HepG2 (cell line): Measurements from ENCODE around the gene CCDC83. TPM values are rescaled to one million over a fixed set of nuclear protein-coding genes. Genes with fewer than 3 reads are reported as not detected.
A peak's percentile ranks its signal among the peaks of the same experiment; 100 is the strongest.

ENCODE experiments used
- ATAC-seq: fragments of 200-7000 bp; cut with Tn5 transposase; 3 replicates; pipeline ENCODE4 v1.9.1; 2020; ENCODE audit warnings: mild to moderate bottlenecking, moderate library complexity
- BruUV-seq: library from RNA; stranded (reverse); fragments of 400-500 nt; replicated peaks from 2 replicates; lab custom pipeline; 2021; lab: Mats Ljungman, UMichigan
- CTCF ChIA-PET: fragments of 300-600 bp; formaldehyde crosslinking; extraction: SDS; loops from one replicate; lab custom pipeline; 2021; ENCODE audit warnings: low total read pairs, inconsistent platforms, low intra/inter-chr PET ratio; lab: Yijun Ruan, JAX
- POLR2A ChIA-PET: fragments of 350-600 bp; sonication (Branson Sonifier 250); formaldehyde crosslinking; loops from one replicate; lab custom pipeline; 2020; ENCODE audit warnings: antibody characterized with exemption, inconsistent platforms; lab: Yijun Ruan, JAX
- DNase-seq: peaks from one replicate; pipeline ENCODE4 v3.0.0-alpha.2; 2015; ENCODE audit warnings: low spot score
- FAIRE-seq: peaks from 3 replicates; lab custom pipeline; 2011; peaks lifted over from hg19 to GRCh38; lab: Jason Lieb, UNC
- H2AFZ ChIP-seq: one replicate; pipeline ENCODE4 v1.6.1; 2011; ENCODE audit warnings: low read length, inconsistent platforms
- H3K27ac ChIP-seq: fragments of 300-600 bp; 3 replicates; pipeline ENCODE4 v1.8.0; 2011; ENCODE audit warnings: mixed run types, mild to moderate bottlenecking, mixed read lengths, low read length, inconsistent platforms; ENCODE audit not compliant: insufficient read depth; ENCODE audit errors: extremely low read length
- H3K27me3 ChIP-seq, 2 experiments: fragments of 200-600 bp in 1 of 2; 2 replicates in 1 of 2; 3 replicates in 1 of 2; pipeline versions ENCODE4 v1.6.0 to v1.8.0; 2011; ENCODE audit warnings: low read length in 2 of 2, mild to moderate bottlenecking in 2 of 2, moderate library complexity in 2 of 2, inconsistent platforms in 1 of 2; ENCODE audit not compliant: insufficient read depth in 2 of 2, control insufficient read depth in 1 of 2
- H3K36me3 ChIP-seq, 2 experiments: fragments of 200-600 bp in 1 of 2; replicated peaks in 1 of 2; 2 replicates in 1 of 2; 3 replicates in 1 of 2; pipeline versions ENCODE4 v1.5.1 to v1.8.0; 2011; ENCODE audit warnings: low read length in 2 of 2, inconsistent platforms in 1 of 2; ENCODE audit not compliant: insufficient read depth in 2 of 2, control insufficient read depth in 1 of 2
- H3K4me1 ChIP-seq: 2 replicates; pipeline ENCODE4 v1.5.1; 2012; ENCODE audit warnings: low read length, inconsistent platforms; ENCODE audit not compliant: insufficient read depth
- H3K4me2 ChIP-seq: 2 replicates; pipeline ENCODE4 v1.6.0; 2011; ENCODE audit warnings: low read depth, low read length, inconsistent platforms
- H3K4me3 ChIP-seq, 3 experiments: fragments of 200-600 bp in 1 of 3; sonication (generic), shearing (Covaris generic) in 1 of 3; replicated peaks in 1 of 3; 2 replicates each; pipeline ENCODE4 v1.5.1; 2011 to 2016; ENCODE audit warnings: low read length in 3 of 3, inconsistent platforms in 2 of 3, low read depth in 2 of 3, mild to moderate bottlenecking in 2 of 3, control low read depth in 1 of 3, mixed read lengths in 1 of 3; ENCODE audit not compliant: insufficient read depth in 1 of 3
- H3K79me2 ChIP-seq: one replicate; pipeline ENCODE4 v1.6.1; 2011; ENCODE audit warnings: low read length, inconsistent platforms; ENCODE audit not compliant: insufficient read depth
- H3K9ac ChIP-seq: 2 replicates; pipeline ENCODE4 v1.6.0; 2011; ENCODE audit warnings: mild to moderate bottlenecking, low read depth, low read length, inconsistent platforms; ENCODE audit not compliant: insufficient read depth
- H3K9me3 ChIP-seq: 2 replicates; pipeline ENCODE4 v1.5.1; 2012; ENCODE audit warnings: mild to moderate bottlenecking, low read length
- H4K20me1 ChIP-seq: 2 replicates; pipeline ENCODE4 v1.6.0; 2011; ENCODE audit warnings: inconsistent platforms, mild to moderate bottlenecking, low read length, moderate library complexity; ENCODE audit not compliant: insufficient read depth
- AKAP8 ChIP-seq: sonication (generic); formaldehyde crosslinking; IDR thresholded peaks from 2 replicates; pipeline ENCODE4 v1.5.1; 2020; ENCODE audit warnings: mild to moderate bottlenecking, missing genetic modification reagents
- ATAD3A ChIP-seq: sonication (generic); formaldehyde crosslinking; IDR thresholded peaks from 2 replicates; pipeline ENCODE4 v1.4.0; 2020; ENCODE audit warnings: missing genetic modification reagents
- GATAD1 ChIP-seq: IDR thresholded peaks from 2 replicates; pipeline ENCODE4 v1.6.1; 2016; ENCODE audit warnings: missing genetic modification reagents, missing compliant biosample characterization
- GTF2F1 ChIP-seq: fragments of 150-350 bp; IDR thresholded peaks from 2 replicates; pipeline ENCODE4 v1.6.1; 2014; ENCODE audit warnings: low read length
- NFRKB ChIP-seq: fragments of 450-650 bp; IDR thresholded peaks from 2 replicates; pipeline ENCODE4 v1.6.1; 2017
- POLR2AphosphoS2 ChIP-seq: IDR thresholded peaks from 2 replicates; pipeline ENCODE4 v1.6.1; 2011; ENCODE audit warnings: low read depth, low read length, improper control_type of control experiment
- PRDM10 ChIP-seq: sonication (generic); formaldehyde crosslinking; IDR thresholded peaks from 2 replicates; pipeline ENCODE4 v1.4.0; 2020; ENCODE audit warnings: low read depth, missing genetic modification reagents
- ZBTB25 ChIP-seq: IDR thresholded peaks from 2 replicates; pipeline ENCODE4 v1.6.1; 2018; ENCODE audit warnings: missing genetic modification reagents
- ZFP41 ChIP-seq: sonication (generic); formaldehyde crosslinking; IDR thresholded peaks from 2 replicates; pipeline ENCODE4 v1.4.0; 2020; ENCODE audit warnings: mild to moderate bottlenecking, missing genetic modification reagents, borderline replicate concordance
- ZGPAT ChIP-seq: IDR thresholded peaks from 2 replicates; pipeline ENCODE4 v1.6.1; 2016; ENCODE audit warnings: mild to moderate bottlenecking
- ZNF616 ChIP-seq: sonication (generic); formaldehyde crosslinking; IDR thresholded peaks from 2 replicates; pipeline ENCODE4 v1.5.0; 2020; ENCODE audit warnings: low read depth, mild to moderate bottlenecking, missing genetic modification reagents
- ZNF674 ChIP-seq: sonication (generic); formaldehyde crosslinking; IDR thresholded peaks from 2 replicates; pipeline ENCODE4 v1.5.0; 2020; ENCODE audit warnings: low read depth, mild to moderate bottlenecking, missing genetic modification reagents
- ZSCAN30 ChIP-seq: sonication (generic); formaldehyde crosslinking; IDR thresholded peaks from 2 replicates; pipeline ENCODE4 v1.5.0; 2020; ENCODE audit warnings: mild to moderate bottlenecking, missing genetic modification reagents
- WGBS: methylation state at CpG from one replicate; pipeline ENCODE4 v1.1.6; 2017; ENCODE audit warnings: low lambda C conversion rate; 5-methylcytosine and 5-hydroxymethylcytosine counted together
- in situ Hi-C: cut with HindIII; loops from 2 replicates; pipeline ENCODE4 v1.10.0; 2017; ENCODE audit warnings: low pct_unique_long_range_greater_than_20kb; ENCODE audit not compliant: extremely low pct_ligation_motif_present
- intact Hi-C: fragments of 100-400 bp; cut with micrococcal nuclease; formaldehyde crosslinking; loops from one replicate; pipeline ENCODE4 v1.10.0; 2022; ENCODE audit not compliant: unreplicated experiment
- polyA plus RNA-seq, 8 experiments: library from polyadenylated mRNA; depleted of rRNA in 3 of 8; stranded (reverse) in 7 of 8; unstranded in 1 of 8; fragments of >200 nt; fragmentation: Illumina TruSeq in 4 of 8; extraction: Trizol in 4 of 8; gene quantifications; 2 replicates each; pipeline versions ENCODE4 v1.2.1 to v1.2.3, GENCODE V29; 2011 to 2016; ENCODE audit warnings: low read depth in 4 of 8, missing spikeins in 1 of 8, mixed read lengths in 1 of 8; ENCODE audit not compliant: insufficient read depth in 1 of 8
- total RNA-seq, 5 experiments: library from RNA; depleted of rRNA; stranded (reverse); fragments of >200 nt; fragmentation: Illumina TruSeq; extraction: Trizol; gene quantifications; 2 replicates each; pipeline ENCODE4 v1.2.3, GENCODE V29; 2016; ENCODE audit warnings: low read depth in 1 of 5

Gene CCDC83
- total and polyA plus RNA-seq, 2 of the 13 experiments (the other 11 are each of a cell fraction or from before 2014, with no cell fraction given): not detected

GRCh38 chr11:85923455-85923854, 68.3 kb downstream of the CCDC83 start:
- no peaks in the 10 kb centered on the region for H3K9me3 ChIP-seq
- ChIA-PET POLR2A (no interaction called here), CTCF (no interaction called here)
- no peak overlapping the region for H2AFZ ChIP-seq
- H3K36me3 ChIP-seq: no peaks in the 10 kb centered on the region
- ATAC-seq: peak; percentile 76
- H4K20me1 ChIP-seq: no peaks in the 10 kb centered on the region
- intact Hi-C loops: no loop called here
- H3K4me1 ChIP-seq: peaks cover 100% of the 10 kb centered on the region
- no peak for FAIRE-seq
- peak overlapping the region; percentile 54 for H3K27ac ChIP-seq
- WGBS: 57% methylated on average over 1 of the region's 1 CpG
- DNase-seq: peak; percentile 82
- no peak overlapping the region for H3K4me3 ChIP-seq
- no TSS peak for BruUV-seq
- no peaks in the 10 kb centered on the region for H3K27me3 ChIP-seq
- H3K79me2 ChIP-seq: no peaks in the 10 kb centered on the region
- H3K4me2 ChIP-seq: peak overlapping the region; percentile 15
- no peak overlapping the region for H3K9ac ChIP-seq
- in situ Hi-C loops: no loop called here
- no peak for TF ChIP-seq ATAD3A (CRISPR knock-in tag)
- no peak for TF ChIP-seq AKAP8 (CRISPR knock-in tag)
- peak; percentile 32; the same call in 1 of the 2 replicates for TF ChIP-seq GATAD1 (CRISPR knock-in tag)
- no peak for TF ChIP-seq ZSCAN30 (CRISPR knock-in tag)
- TF ChIP-seq GTF2F1: no peak
- TF ChIP-seq POLR2AphosphoS2: no peak
- TF ChIP-seq NFRKB: no peak
- TF ChIP-seq ZNF674 (CRISPR knock-in tag): no peak
- TF ChIP-seq ZBTB25: no peak
- TF ChIP-seq ZNF616 (CRISPR knock-in tag): no peak
- TF ChIP-seq PRDM10 (CRISPR knock-in tag): peak; percentile 69; the same call in 1 of the 2 replicates
- no peak for TF ChIP-seq ZFP41 (CRISPR knock-in tag)
- TF ChIP-seq ZGPAT (CRISPR knock-in tag): peak; percentile 75
